GM12865 (cell line): Measurements from ENCODE around the gene CHMP2A.
"Not testable (repeated sequence)": the region's sequence is repeated elsewhere in the genome, so short reads cannot be mapped to it uniquely, and the experiment has no call there.

Experiments
- DNase-seq: peaks from one replicate; pipeline ENCODE4 v3.0.0; 2010; ENCODE audit warnings: low read depth
- H3K4me3 ChIP-seq: 2 replicates; pipeline ENCODE4 v1.5.1; 2011; ENCODE audit warnings: mild to moderate bottlenecking, low read depth, low read length, control low read depth
- TF ChIP-seq, protein P1 (sequence below): IDR thresholded peaks from 2 replicates; pipeline ENCODE4 v1.5.1; 2011; ENCODE audit warnings: low read length, control low read depth, low read depth, inconsistent platforms; ENCODE audit not compliant: insufficient read depth; ENCODE audit errors: missing control alignments

Gene CHMP2A

GRCh38 chr19:58510084-58510862 is 44.6 kb downstream of the CHMP2A start:
- no peak overlapping the region for H3K4me3 ChIP-seq
- TF ChIP-seq, protein P1, sequence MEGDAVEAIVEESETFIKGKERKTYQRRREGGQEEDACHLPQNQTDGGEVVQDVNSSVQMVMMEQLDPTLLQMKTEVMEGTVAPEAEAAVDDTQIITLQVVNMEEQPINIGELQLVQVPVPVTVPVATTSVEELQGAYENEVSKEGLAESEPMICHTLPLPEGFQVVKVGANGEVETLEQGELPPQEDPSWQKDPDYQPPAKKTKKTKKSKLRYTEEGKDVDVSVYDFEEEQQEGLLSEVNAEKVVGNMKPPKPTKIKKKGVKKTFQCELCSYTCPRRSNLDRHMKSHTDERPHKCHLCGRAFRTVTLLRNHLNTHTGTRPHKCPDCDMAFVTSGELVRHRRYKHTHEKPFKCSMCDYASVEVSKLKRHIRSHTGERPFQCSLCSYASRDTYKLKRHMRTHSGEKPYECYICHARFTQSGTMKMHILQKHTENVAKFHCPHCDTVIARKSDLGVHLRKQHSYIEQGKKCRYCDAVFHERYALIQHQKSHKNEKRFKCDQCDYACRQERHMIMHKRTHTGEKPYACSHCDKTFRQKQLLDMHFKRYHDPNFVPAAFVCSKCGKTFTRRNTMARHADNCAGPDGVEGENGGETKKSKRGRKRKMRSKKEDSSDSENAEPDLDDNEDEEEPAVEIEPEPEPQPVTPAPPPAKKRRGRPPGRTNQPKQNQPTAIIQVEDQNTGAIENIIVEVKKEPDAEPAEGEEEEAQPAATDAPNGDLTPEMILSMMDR = no peak
- no peak for DNase-seq

DNA sequence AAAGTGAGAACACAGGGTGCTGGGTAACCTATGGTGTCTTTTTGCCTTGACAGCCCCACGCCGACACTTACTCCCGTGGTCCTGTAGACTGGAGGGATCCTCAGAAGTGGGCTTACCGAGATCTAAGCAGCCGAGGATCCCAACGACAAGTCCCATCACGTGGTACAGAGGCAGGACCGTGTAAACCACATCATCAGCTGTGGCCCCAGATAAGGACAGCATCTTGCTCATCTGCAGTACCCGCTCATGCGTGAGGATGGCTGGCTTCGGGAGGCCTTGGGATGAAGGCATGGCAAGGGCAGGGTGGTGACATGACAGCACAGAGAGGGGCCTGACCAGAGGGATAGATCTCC is 45.2 kb downstream of the CHMP2A start:
- H3K4me3 ChIP-seq = no peak overlapping the region
- TF ChIP-seq, protein P1 = no peak
- peak; percentile 25 for DNase-seq

GRCh38 chr19:58507602-58508223 is 47.2 kb downstream of the CHMP2A start:
- not testable (repeated sequence) for DNase-seq, H3K4me3 ChIP-seq
